Mesodermal cell (in vitro differentiated cells): ENCODE results near the gene CCNY. TPM values are rescaled to one million over a fixed set of nuclear protein-coding genes. Genes with fewer than 3 reads are reported as not detected.
"Not testable (repeated sequence)": the region's sequence is repeated elsewhere in the genome, so short reads cannot be mapped to it uniquely, and the experiment has no call there.

ENCODE experiments used
- H3K27ac ChIP-seq: 2 replicates; pipeline ENCODE4 v1.7.0; 2013; ENCODE audit warnings: mild to moderate bottlenecking, low read depth, low read length, moderate library complexity; ENCODE audit not compliant: severe bottlenecking
- H3K36me3 ChIP-seq: 2 replicates; pipeline ENCODE4 v1.7.1; 2013; ENCODE audit warnings: mild to moderate bottlenecking, low read length, moderate library complexity; ENCODE audit not compliant: control insufficient read depth, insufficient read depth
- H3K4me1 ChIP-seq: one replicate; pipeline ENCODE4 v1.7.1; 2013; ENCODE audit warnings: mild to moderate bottlenecking, low read length; ENCODE audit not compliant: insufficient read depth, control insufficient read depth, poor library complexity, severe bottlenecking
- H3K4me3 ChIP-seq: 2 replicates; pipeline ENCODE4 v1.7.0; 2013; ENCODE audit warnings: low read length, control low read depth, mild to moderate bottlenecking; ENCODE audit not compliant: insufficient read depth, poor library complexity, severe bottlenecking; ENCODE audit errors: extremely low read depth
- H3K9me3 ChIP-seq: 2 replicates; pipeline ENCODE4 v1.7.1; 2013; ENCODE audit warnings: mild to moderate bottlenecking, low read length, moderate library complexity; ENCODE audit not compliant: control insufficient read depth
- WGBS, 2 experiments: methylation state at CpG; one replicate each; pipeline ENCODE4 v1.1.5; 2013; ENCODE audit warnings: missing lambda C conversion rate in 2 of 2; ENCODE audit not compliant: insufficient coverage in 2 of 2; 5-methylcytosine and 5-hydroxymethylcytosine counted together
- polyA plus RNA-seq, 2 experiments: library from polyadenylated mRNA; stranded (reverse); fragments of 50-300 nt; gene quantifications; one replicate each; pipeline ENCODE4 v1.2.3, GENCODE V29; 2013

The CCNY gene
- 61.6 TPM for polyA plus RNA-seq (2013, experiment 1 of 2)
- polyA plus RNA-seq (2013, experiment 2 of 2): 57.3 TPM

DNA sequence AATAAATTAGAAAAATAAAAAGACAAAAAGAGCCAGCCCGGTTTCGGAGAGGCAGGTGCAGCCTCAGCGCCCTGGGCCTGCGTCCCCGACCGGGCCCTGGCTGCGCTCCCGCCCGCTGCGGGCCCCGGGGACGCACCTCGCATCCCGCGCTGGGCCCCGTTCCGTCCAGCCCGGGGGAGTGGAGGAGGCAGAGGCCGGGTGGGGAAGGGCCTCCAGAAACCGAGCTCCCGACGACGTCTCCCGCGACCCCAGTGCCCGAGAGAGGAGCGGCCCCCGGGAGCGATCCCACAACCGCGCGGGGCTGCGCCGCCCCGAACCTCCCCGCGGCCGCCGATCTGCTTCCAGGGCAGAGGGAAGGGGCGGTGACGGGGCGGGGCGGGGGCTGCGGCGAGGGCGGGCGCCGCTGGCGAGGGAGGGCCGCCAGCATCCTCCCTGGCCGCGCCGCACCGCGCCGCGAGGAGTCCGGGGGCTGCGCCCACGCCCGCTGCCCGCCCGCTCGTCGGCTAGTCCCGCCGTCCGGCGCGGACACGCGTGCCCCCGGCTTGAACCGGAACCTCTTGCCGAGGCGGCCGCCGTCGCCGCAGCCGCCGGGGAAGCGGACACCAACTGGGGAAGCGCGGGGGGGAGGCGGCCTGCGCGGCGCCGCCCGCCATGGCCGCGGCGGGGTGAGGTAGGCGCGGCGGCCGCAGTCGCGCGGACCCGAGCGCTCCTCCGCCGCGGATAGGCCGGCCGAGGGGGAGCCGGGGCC is at the start of gene CCNY:
Gene CCNY, plus strand, starts transcription at position 426 of the 748 bp plus-strand sequence. CDS start 545 bp downstream, outside the sequence.
- Histone ChIP-seq H3K4me3 (peak within 1 kb of the TSS; percentile 85), H3K27ac (no peak within 1 kb of the TSS), H3K4me1 (peaks cover 3% of the 10 kb centered on the region), H3K9me3 (no peaks in the 10 kb centered on the region), H3K36me3 (peaks cover 25% of the 10 kb centered on the region)
- 0% methylated on average over 66 to 74 of the region's 109 CpGs for WGBS, 2 experiments

DNA sequence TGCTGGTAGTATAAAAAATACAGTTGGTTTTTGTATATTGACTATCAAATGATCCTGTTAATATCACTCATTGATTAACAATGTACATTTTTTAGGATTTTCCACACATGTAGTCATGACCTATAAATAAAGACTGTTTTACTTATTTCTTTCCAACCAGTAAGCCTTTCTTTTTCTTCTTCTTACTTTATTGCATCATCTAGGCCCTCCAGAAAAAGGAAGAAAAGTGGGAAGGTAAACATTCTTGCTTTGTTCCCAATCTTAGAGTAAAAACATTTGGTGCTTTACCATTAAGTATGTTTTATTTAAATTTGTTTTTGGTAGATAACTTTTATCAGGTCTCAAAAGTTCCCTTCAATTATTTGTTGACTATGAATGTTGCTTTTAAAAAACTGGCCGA is 47.1 kb upstream of the CCNY start:
- Histone ChIP-seq H3K4me3 (no peak overlapping the region), H3K27ac (no peak overlapping the region), H3K36me3 (no peaks in the 10 kb centered on the region), H3K4me1 (no peaks in the 10 kb centered on the region), H3K9me3 (no peaks in the 10 kb centered on the region)
- WGBS, 2 experiments: 67% methylated on average over 1 of the region's 1 CpG; no CpG with 5 or more reads in 1 of the 2 experiments

DNA sequence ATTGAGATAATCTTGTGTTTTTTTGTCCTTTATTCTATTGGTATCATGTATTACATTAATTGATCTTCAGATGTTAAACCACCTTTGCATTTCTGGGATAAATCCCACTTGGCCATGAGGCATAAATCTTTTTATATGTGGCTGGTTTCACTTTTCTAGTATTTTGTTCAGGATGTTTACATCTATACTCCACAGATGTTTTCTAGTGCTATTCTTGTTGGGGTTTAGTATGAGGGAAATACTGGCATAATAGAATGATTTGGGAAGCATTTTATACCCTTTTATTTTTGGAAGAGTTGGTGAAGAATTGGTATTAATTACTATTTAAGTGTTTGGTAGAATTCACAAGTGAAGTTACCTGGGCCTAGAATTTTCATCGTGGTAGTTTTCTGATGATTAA is 41.8 kb upstream of the CCNY start:
- Histone ChIP-seq H3K4me1 (no peaks in the 10 kb centered on the region), H3K4me3 (no peak overlapping the region), H3K27ac (no peak overlapping the region), H3K36me3 (no peaks in the 10 kb centered on the region), H3K9me3 (no peaks in the 10 kb centered on the region)
- no CpG with 5 or more reads among the region's 1 CpG for WGBS, 2 experiments

DNA sequence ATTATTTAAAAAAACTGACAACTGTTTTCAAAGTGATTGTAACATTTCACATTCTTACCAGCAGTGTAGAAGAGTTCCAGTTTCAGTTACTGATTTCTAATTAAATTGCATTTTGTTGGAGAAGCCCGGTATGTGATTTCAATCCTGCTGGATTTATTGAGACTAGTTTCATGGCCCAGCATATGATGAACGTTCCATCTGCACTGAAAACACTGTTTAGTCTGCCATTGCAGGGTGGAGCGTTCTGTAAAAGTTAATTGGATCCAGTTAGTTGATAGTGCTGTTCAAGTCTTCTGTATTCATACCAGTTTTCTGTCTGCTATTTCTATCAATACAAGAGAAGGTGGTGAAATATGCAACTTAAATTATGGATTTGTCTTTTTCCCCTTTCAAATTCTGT is 37.3 kb upstream of the CCNY start:
- Histone ChIP-seq H3K9me3 (no peaks in the 10 kb centered on the region), H3K4me3 (no peak overlapping the region), H3K36me3 (no peaks in the 10 kb centered on the region), H3K27ac (no peak overlapping the region), H3K4me1 (no peaks in the 10 kb centered on the region)
- WGBS, 2 experiments: 86 to 95% methylated on average over 1 to 2 of the region's 3 CpGs

DNA sequence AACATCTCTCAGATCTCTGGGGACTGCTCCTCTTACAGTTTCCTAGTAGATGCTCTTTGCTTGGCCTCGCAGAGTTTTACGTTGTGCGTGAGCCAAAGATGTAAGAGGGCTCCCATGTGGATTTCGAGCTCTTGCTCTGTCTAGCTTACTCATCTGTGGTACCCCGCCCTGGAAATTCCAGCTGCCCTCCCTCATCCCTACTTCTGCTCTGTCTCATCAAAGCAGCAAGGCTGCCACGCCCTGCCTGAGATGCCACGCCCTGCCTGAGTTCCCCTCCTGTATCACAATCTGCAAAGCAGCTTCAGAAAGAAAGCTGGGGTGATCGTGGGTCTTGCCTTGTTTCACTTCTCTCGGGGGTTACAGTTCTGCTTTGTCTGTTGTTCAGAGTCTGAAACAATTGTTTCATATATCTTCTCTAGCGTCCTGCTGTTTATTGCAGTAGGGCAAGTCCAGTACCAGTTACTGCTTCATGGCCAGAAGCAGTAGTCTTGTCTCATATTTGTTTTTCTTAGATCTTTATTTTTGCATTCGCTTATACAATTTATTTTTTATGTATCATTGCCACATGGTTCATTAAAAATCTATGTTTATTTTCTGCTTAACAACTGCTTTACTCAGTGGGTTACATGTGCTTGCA is 36.1 kb upstream of the CCNY start:
- H3K36me3 ChIP-seq: no peaks in the 10 kb centered on the region
- H3K9me3 ChIP-seq: no peaks in the 10 kb centered on the region
- no peak overlapping the region for H3K27ac ChIP-seq
- 87 to 96% methylated on average over 6 to 10 of the region's 11 CpGs for WGBS, 2 experiments
- no peaks in the 10 kb centered on the region for H3K4me1 ChIP-seq
- no peak overlapping the region for H3K4me3 ChIP-seq

DNA sequence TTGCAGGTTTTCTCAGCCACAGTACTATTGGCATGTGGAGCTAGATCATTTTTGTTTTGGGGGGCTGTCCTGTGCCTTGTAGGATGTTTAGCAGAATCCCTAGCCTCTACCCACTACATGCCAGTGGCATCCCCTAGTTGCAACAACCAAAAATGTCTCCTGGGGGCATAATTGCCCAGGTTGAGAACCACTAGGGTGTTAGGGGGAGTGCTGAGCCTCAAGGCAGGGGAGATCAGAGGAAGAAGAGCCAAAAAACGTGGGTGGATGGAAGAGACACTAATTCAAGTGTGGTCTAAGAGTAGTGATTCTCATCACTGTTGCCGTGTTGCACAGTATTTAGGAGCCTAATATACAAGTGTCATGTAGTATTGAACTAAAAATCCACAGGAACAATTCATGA is 31.7 kb upstream of the CCNY start:
- Histone ChIP-seq H3K4me1 (no peaks in the 10 kb centered on the region), H3K4me3 (no peak overlapping the region), H3K27ac (no peak overlapping the region), H3K9me3 (no peaks in the 10 kb centered on the region), H3K36me3 (no peaks in the 10 kb centered on the region)
- 47 to 50% methylated on average over 1 to 2 of the region's 2 CpGs for WGBS, 2 experiments

DNA sequence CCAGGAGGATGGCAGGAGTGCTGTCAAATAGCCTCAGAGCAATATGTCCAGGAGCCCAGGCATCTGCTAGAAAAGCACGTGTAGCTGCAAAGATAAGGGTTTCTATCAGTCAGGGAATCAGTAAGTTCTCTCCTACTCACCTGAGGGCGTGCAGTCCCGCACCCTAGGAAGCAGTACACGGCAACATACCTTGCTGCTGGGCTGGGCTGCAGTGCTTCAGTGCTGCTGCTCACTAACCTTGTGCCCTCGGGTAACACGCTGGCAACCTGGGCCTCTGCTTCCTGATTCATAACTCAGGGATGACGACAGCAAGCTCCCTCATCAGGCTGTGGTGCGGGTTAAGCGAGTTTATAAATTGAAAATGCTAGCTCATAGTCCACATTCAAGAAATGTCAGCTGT is 29.5 kb upstream of the CCNY start:
- Histone ChIP-seq H3K4me1 (no peaks in the 10 kb centered on the region), H3K4me3 (no peak overlapping the region), H3K36me3 (no peaks in the 10 kb centered on the region), H3K9me3 (no peaks in the 10 kb centered on the region), H3K27ac (no peak overlapping the region)
- 88 to 90% methylated on average over 7 of the region's 9 CpGs for WGBS, 2 experiments

DNA sequence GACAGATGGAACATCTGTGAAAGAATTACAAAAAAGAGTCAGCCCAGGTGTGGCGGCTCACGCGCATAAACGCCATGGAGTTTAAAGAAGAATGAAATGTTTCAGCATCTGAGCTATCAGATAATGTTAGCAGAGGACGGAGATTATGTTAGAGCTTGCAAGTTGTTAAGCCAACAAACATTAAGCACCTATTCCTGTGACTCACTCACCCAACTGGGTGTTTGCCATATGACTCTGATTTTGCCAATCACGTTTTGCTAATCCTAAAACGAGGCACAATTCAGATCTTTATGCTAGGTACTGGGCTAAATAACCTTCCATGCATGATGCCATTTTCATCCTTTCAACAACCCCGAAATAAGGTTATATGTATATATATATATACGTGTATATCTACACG is 29.0 kb upstream of the CCNY start:
- WGBS, 2 experiments: 90 to 94% methylated on average over 6 to 7 of the region's 10 CpGs
- Histone ChIP-seq H3K36me3 (no peaks in the 10 kb centered on the region), H3K4me1 (no peaks in the 10 kb centered on the region), H3K9me3 (no peaks in the 10 kb centered on the region), H3K4me3 (no peak overlapping the region), H3K27ac (no peak overlapping the region)

DNA sequence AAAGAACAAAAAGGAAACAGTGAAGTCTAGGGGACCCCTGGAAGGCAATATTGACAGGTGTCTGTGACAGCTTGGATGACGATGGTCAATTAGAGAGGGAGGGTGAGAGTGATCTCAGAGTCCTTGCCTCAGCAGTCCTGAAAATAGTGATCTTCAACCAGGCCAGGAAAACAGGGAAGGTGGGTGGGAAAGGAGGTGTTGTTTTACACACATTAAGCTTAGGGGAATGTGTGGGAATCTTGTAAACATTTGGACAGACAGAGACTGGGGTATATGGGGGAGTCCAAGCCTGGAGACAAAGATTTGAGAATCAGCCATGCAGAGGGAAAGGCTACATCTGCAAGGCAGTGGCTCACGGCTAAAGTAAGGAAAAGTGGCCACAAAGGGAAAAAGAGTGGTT is 27.5 kb upstream of the CCNY start:
- Histone ChIP-seq H3K27ac (no peak overlapping the region), H3K4me3 (no peak overlapping the region), H3K36me3 (no peaks in the 10 kb centered on the region), H3K9me3 (no peaks in the 10 kb centered on the region), H3K4me1 (no peaks in the 10 kb centered on the region)
- WGBS, 2 experiments: 83 to 85% methylated on average over 2 of the region's 2 CpGs

DNA sequence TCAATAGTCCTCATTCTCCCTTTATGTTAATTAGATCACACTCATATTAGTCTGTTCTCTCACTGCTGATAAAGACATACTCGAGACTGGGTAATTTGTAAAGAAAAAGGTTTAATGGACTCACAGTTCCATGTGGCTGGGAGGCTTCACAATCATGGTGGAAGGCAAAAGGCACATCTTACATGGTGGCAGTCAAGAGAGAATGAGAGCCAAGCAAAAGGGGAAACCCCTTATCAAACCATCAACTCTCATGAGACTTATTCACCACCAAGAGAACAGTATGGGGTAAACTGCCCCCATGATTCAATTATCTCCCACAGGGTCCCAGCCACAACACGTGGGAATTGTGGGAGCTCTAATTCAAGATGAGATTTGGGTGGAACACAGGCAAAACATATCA is 22.2 kb upstream of the CCNY start:
- H3K4me3 ChIP-seq, H3K27ac ChIP-seq, H3K4me1 ChIP-seq, H3K9me3 ChIP-seq: not testable (repeated sequence)
- peaks cover 12% of the 10 kb centered on the region for H3K36me3 ChIP-seq
- WGBS, 2 experiments: no CpG with 5 or more reads among the region's 2 CpGs

DNA sequence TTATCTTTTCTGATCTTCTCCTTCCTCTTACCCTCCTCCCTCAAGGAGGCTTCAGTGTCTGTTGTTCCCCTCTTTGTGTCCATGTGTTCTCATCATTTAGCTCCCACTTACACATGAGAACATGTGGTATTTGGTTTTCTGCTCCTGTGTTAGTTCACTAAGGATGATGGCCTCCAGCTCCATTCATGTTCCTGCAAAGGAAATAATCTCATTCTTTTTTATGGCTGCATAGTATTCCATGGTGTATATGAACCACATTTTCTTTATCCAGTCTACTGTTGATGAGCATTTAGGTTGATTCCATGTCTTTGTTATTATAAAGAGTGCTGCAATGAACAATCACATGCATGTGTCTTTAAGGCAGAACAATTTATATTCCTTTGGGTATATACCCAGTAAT is 21.1 kb upstream of the CCNY start:
- H3K9me3 ChIP-seq, H3K27ac ChIP-seq, H3K4me1 ChIP-seq, H3K4me3 ChIP-seq: not testable (repeated sequence)
- peaks cover 17% of the 10 kb centered on the region for H3K36me3 ChIP-seq
